Sigmoid colon (tissue), 7 donors: Measurements from ENCODE around the gene ARHGAP15. TPM values are rescaled to one million over a fixed set of nuclear protein-coding genes. Genes with fewer than 3 reads are reported as not detected.

Experiments
- DNase-seq: peaks from one replicate; pipeline ENCODE4 v3.0.0-alpha.2; 2019
- H3K27ac ChIP-seq, 4 donors: fragments of 200-600 bp; sonication (generic); one replicate each; pipeline ENCODE4 v1.5.1; 2016 to 2019; ENCODE audit warnings: mild to moderate bottlenecking in 1 of 4
- H3K27me3 ChIP-seq, 3 donors: fragments of 200-600 bp; sonication (generic); one replicate each; pipeline ENCODE4 v1.5.1; 2019; ENCODE audit warnings: mild to moderate bottlenecking in 1 of 3
- H3K36me3 ChIP-seq, 4 donors: fragments of 200-600 bp; sonication (generic); one replicate each; pipeline ENCODE4 v1.5.1; 2016 to 2019
- H3K4me1 ChIP-seq, 4 donors: fragments of 200-600 bp; sonication (generic); one replicate each; pipeline ENCODE4 v1.5.1; 2017 to 2019
- H3K4me3 ChIP-seq, 4 donors: fragments of 200-600 bp; sonication (generic); one replicate each; pipeline ENCODE4 v1.5.1; 2017 to 2019; ENCODE audit warnings: mild to moderate bottlenecking in 2 of 4, moderate library complexity in 1 of 4
- H3K9me3 ChIP-seq, 4 donors: fragments of 200-600 bp in 3 of 4; sonication (generic) in 3 of 4; one replicate each; pipeline versions ENCODE4 v1.5.1 to v1.6.1; 2013 to 2019
- CTCF ChIP-seq, 4 experiments: fragments of 450-650 bp in 3 of 4; fragments of 200-600 bp in 1 of 4; IDR thresholded peaks; one replicate each; pipeline ENCODE4 v1.5.1; 2016 to 2019; ENCODE audit warnings: antibody characterized with exemption in 4 of 4, mild to moderate bottlenecking in 3 of 4, moderate library complexity in 2 of 4
- EP300 ChIP-seq, 4 donors: sonication (generic); formaldehyde crosslinking; IDR thresholded peaks; one replicate each; pipeline ENCODE4 v1.6.1; 2017; ENCODE audit warnings: antibody characterized with exemption in 4 of 4
- POLR2A ChIP-seq, 2 donors: fragments of 450-650 bp; IDR thresholded peaks; one replicate each; pipeline ENCODE4 v1.6.1; 2016; ENCODE audit warnings: antibody characterized with exemption in 2 of 2, mild to moderate bottlenecking in 2 of 2, moderate library complexity in 2 of 2
- POLR2AphosphoS5 ChIP-seq, 4 donors: sonication (generic); formaldehyde crosslinking; IDR thresholded peaks; one replicate each; pipeline ENCODE4 v1.6.1; 2017; ENCODE audit warnings: antibody characterized with exemption in 4 of 4
- WGBS, 2 donors: extraction: QIAGEN DNeasy Blood & Tissue Kit; methylation state at CpG; one replicate each; pipeline ENCODE4 v1.1.7; 2013; 5-methylcytosine and 5-hydroxymethylcytosine counted together
- intact Hi-C: fragments of 100-400 bp; cut with DNase I; formaldehyde crosslinking; loops from one replicate; pipeline ENCODE4 v1.15.1; 2023
- polyA plus RNA-seq, 3 donors: library from polyadenylated mRNA; stranded (reverse); fragments of 200-250 nt; gene quantifications; one replicate each; pipeline ENCODE4 v1.2.3, GENCODE V29; 2013
- total RNA-seq, 4 donors: library from RNA; depleted of rRNA; stranded (reverse); fragments of >200 nt; gene quantifications; one replicate each; pipeline ENCODE4 v1.1.0, GENCODE V29; 2016
- donor health status: healthy with polysubstance abuse.
- donor health status: Bipolar disorder and iron deficiency.
- donor health status: healthy.

ARHGAP15 gene
- total and polyA plus RNA-seq, 7 donors: 3.7 to 16.4 (median 6.0) TPM

GRCh38 chr2:143255899-143256298 is 126.7 kb downstream of the ARHGAP15 start:
- no peak for TF ChIP-seq CTCF (IDR thresholded peaks at IDR 0.05)
- TF ChIP-seq POLR2AphosphoS5 (IDR thresholded peaks at IDR 0.05): no peak
- TF ChIP-seq EP300 (IDR thresholded peaks at IDR 0.05): no peak
- no peak for TF ChIP-seq POLR2A (IDR thresholded peaks at IDR 0.05)
- H3K4me1 ChIP-seq: peaks cover 0 to 3% (median 0%) of the 10 kb centered on the region in 4 donors
- H3K27me3 ChIP-seq: no peaks in the 10 kb centered on the region
- H3K9me3 ChIP-seq: no peaks in the 10 kb centered on the region
- H3K27ac ChIP-seq: no peak overlapping the region
- H3K4me3 ChIP-seq: no peak overlapping the region
- intact Hi-C loops: loop anchor here (5.0 kb wide), 2 partner anchors 94 to 224 kb away; no protein-coding TSS in a partner anchor
- H3K36me3 ChIP-seq: no peaks in the 10 kb centered on the region
- DNase-seq: no peak

GRCh38 chr2:143258126-143258892 is 129.1 kb downstream of the ARHGAP15 start:
- Histone ChIP-seq H3K9me3 (no peaks in the 10 kb centered on the region), H3K27me3 (no peaks in the 10 kb centered on the region), H3K4me3 (no peak overlapping the region), H3K4me1 (peaks cover 0 to 3% (median 0%) of the 10 kb centered on the region in 4 donors), H3K27ac (no peak overlapping the region), H3K36me3 (no peaks in the 10 kb centered on the region)
- TF ChIP-seq POLR2AphosphoS5 (IDR thresholded peaks at IDR 0.05): no peak
- no peak for TF ChIP-seq POLR2A (IDR thresholded peaks at IDR 0.05)
- TF ChIP-seq EP300 (IDR thresholded peaks at IDR 0.05): no peak
- no peak for TF ChIP-seq CTCF (IDR thresholded peaks at IDR 0.05)
- intact Hi-C loops: loop anchor here (2.0 to 5.0 kb wide), 3 partner anchors 96 to 226 kb away; no protein-coding TSS in a partner anchor
- no peak for DNase-seq
- WGBS, 2 donors: 69 to 71% methylated on average over 3 of the region's 3 CpGs

- Histone ChIP-seq H3K4me3 (no peak overlapping the region), H3K9me3 (no peaks in the 10 kb centered on the region), H3K36me3 (no peaks in the 10 kb centered on the region), H3K27me3 (no peaks in the 10 kb centered on the region), H3K4me1 (peaks cover 0 to 3% (median 0%) of the 10 kb centered on the region in 4 donors), H3K27ac (no peak overlapping the region)
- DNase-seq: peak; percentile 61
- no peak for TF ChIP-seq POLR2A (IDR thresholded peaks at IDR 0.05)
- TF ChIP-seq CTCF (IDR thresholded peaks at IDR 0.05): peak; percentile 16 to 69 (median 46)
- intact Hi-C loops: loop anchor here (2.0 to 5.0 kb wide), 3 partner anchors 97 to 227 kb away; no protein-coding TSS in a partner anchor
- 2 to 13% methylated on average over 5 of the region's 5 CpGs for WGBS, 2 donors
Measured at GRCh38 chr2:143259368-143259958, 130.2 kb downstream of the ARHGAP15 start.

- Histone ChIP-seq H3K36me3 (no peaks in the 10 kb centered on the region), H3K27me3 (no peaks in the 10 kb centered on the region), H3K9me3 (no peaks in the 10 kb centered on the region), H3K4me3 (no peak overlapping the region), H3K27ac (no peak overlapping the region), H3K4me1 (peaks cover 0 to 5% (median 1%) of the 10 kb centered on the region in 4 donors)
- DNase-seq: no peak
- WGBS, 2 donors: 21 to 37% methylated on average over 4 of the region's 4 CpGs
- TF ChIP-seq EP300 (IDR thresholded peaks at IDR 0.05) (no peak), POLR2A (IDR thresholded peaks at IDR 0.05) (no peak), CTCF (IDR thresholded peaks at IDR 0.05) (no peak), POLR2AphosphoS5 (IDR thresholded peaks at IDR 0.05) (no peak)
- intact Hi-C loops: no loop called here
Measured at GRCh38 chr2:143261986-143262385, 132.8 kb downstream of the ARHGAP15 start.
